Measurements from ENCODE around the gene ANKRD39. TPM values are rescaled to one million over a fixed set of nuclear protein-coding genes. Genes with fewer than 3 reads are reported as not detected.
A peak's percentile ranks its signal among the peaks of the same experiment; 100 is the strongest.
"Not testable (repeated sequence)": the region's sequence is repeated elsewhere in the genome, so short reads cannot be mapped to it uniquely, and the experiment has no call there.

ANKRD39 gene
- total RNA-seq, 1 donor from 2014 or later: 25.7 TPM

DNA sequence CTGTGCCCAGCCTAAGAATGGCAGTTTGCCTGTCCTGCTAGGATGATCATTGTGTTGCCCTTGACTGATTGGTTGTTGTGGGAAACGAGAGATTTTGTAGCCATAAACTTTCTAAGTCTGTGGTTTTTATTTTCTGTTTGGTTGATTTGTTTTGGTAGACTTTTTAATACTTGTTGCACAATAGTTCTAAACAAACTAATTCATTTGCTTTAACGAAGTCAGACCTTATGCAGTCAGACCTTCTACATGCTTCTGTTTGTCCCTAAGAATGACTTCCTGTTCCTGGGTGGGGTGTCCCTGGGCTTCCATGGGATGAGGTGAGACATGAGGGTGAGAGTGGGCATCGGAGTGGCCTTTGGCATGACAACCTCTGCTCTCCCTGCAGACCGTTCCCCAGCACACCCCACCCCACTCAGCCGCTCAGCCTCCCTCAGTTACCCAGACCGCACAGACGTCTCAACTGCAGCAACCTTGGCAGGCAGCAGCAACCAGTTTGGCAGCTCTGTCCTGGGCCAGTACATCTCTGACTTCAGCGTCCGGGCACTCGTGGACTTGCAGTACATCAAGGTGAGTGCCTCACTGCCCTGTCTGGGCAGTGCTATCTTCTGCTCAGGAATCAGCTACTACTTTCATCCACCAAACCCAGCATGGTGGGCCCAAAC is 49.5 kb downstream of the ANKRD39 start:
- TF ChIP-seq, protein P1, sequence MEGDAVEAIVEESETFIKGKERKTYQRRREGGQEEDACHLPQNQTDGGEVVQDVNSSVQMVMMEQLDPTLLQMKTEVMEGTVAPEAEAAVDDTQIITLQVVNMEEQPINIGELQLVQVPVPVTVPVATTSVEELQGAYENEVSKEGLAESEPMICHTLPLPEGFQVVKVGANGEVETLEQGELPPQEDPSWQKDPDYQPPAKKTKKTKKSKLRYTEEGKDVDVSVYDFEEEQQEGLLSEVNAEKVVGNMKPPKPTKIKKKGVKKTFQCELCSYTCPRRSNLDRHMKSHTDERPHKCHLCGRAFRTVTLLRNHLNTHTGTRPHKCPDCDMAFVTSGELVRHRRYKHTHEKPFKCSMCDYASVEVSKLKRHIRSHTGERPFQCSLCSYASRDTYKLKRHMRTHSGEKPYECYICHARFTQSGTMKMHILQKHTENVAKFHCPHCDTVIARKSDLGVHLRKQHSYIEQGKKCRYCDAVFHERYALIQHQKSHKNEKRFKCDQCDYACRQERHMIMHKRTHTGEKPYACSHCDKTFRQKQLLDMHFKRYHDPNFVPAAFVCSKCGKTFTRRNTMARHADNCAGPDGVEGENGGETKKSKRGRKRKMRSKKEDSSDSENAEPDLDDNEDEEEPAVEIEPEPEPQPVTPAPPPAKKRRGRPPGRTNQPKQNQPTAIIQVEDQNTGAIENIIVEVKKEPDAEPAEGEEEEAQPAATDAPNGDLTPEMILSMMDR (IDR thresholded peaks at IDR 0.05; ENCODE audit: partially characterized antibody, unreplicated experiment): no peak
- Mint-ChIP-seq H3K36me3 (ENCODE audit: unreplicated experiment) (no peaks in the 10 kb centered on the region), H3K27ac (ENCODE audit: unreplicated experiment) (no peak overlapping the region), H3K4me3 (ENCODE audit: unreplicated experiment) (no peak overlapping the region), H3K9me3 (ENCODE audit: unreplicated experiment) (peaks cover 7% of the 10 kb centered on the region), H3K27me3 (ENCODE audit: unreplicated experiment) (peaks cover 11% of the 10 kb centered on the region), H3K4me1 (ENCODE audit: low read depth, unreplicated experiment) (peaks cover 28% of the 10 kb centered on the region)
- no peak for DNase-seq

DNA sequence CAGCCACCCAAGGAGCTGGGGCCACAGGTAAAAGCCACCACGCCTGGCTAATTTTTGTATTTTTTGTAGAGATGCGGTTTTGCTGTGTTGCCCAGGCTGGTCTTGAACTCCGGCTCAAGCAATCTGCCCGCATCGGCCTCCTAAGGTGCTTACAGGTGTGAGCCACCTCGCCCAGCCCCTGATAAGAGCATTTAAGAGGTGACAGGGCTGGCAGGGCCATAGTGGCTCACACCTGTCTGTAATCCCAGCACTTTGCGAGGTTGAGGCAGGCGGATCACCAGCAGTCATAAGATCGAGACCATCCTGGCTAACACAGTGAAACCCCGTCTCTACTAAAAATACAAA is 50.7 kb downstream of the ANKRD39 start:
- Mint-ChIP-seq H3K4me1 (ENCODE audit: low read depth, unreplicated experiment) (peaks cover 19% of the 10 kb centered on the region), H3K36me3 (ENCODE audit: unreplicated experiment) (no peaks in the 10 kb centered on the region), H3K4me3 (ENCODE audit: unreplicated experiment) (no peak overlapping the region), H3K9me3 (ENCODE audit: unreplicated experiment) (peaks cover 10% of the 10 kb centered on the region), H3K27me3 (ENCODE audit: unreplicated experiment) (peaks cover 11% of the 10 kb centered on the region), H3K27ac (ENCODE audit: unreplicated experiment) (no peak overlapping the region)
- TF ChIP-seq, protein P1 (IDR thresholded peaks at IDR 0.05; ENCODE audit: partially characterized antibody, unreplicated experiment): no peak
- DNase-seq: no peak

DNA sequence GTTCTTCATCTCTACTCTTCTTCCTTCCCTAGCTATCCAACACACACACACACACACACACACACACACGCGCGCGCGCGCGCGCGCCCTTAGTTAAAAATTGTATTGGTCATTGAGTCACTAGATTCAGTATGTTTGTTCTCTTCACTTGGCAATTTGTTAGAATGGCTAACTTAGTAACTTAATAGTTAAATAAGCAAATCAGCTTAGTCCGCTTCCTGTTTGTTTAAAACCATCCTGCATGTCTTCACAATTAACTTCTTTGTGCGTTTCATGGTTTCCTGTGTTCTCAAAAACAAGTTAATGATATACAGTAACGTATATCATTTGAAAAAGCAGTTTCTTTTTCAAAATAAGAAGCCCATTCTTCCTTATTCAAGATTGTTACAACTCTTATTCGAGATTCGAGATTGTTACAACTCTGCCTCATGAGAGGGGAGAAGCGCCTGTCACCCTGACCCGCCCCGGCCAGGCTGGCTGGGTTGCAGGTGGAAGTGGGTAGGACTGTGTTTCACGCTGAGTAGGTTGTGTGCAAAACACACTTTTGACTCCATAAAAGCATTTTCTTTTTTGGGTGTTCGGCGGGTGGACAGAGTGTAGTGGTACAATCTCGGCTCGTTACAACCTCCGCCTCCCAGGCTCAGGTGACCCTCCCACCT is 51.2 kb downstream of the ANKRD39 start:
- DNase-seq: no peak
- H3K27me3 Mint-ChIP-seq (ENCODE audit: unreplicated experiment): peaks cover 7% of the 10 kb centered on the region
- H3K9me3 Mint-ChIP-seq (ENCODE audit: unreplicated experiment): peaks cover 5% of the 10 kb centered on the region
- TF ChIP-seq, protein P1 (IDR thresholded peaks at IDR 0.05; ENCODE audit: partially characterized antibody, unreplicated experiment): no peak
- no peaks in the 10 kb centered on the region for H3K36me3 Mint-ChIP-seq (ENCODE audit: unreplicated experiment)
- H3K27ac Mint-ChIP-seq (ENCODE audit: unreplicated experiment): peak overlapping the region; percentile 56
- H3K4me3 Mint-ChIP-seq (ENCODE audit: unreplicated experiment): no peak overlapping the region
- peaks cover 14% of the 10 kb centered on the region for H3K4me1 Mint-ChIP-seq (ENCODE audit: low read depth, unreplicated experiment)

DNA sequence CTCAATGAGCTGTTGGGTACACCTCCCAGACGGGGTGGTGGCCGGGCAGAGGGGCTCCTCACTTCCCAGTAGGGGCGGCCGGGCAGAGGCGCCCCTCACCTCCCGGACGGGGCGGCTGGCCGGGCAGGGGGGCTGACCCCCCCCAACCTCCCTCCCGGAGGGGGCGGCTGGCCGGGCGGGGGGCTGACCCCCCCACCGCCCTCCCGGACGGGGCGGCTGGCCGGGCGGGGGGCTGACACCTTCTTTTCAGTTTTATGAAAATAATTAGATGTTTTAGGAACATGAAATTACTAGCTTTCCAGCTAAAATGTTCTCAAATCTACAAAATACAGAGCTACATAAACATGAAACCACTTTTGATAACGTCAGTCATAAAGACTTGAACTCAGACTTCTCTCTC is 51.9 kb downstream of the ANKRD39 start:
- H3K36me3 Mint-ChIP-seq (ENCODE audit: unreplicated experiment); H3K27me3 Mint-ChIP-seq (ENCODE audit: unreplicated experiment); DNase-seq; H3K4me1 Mint-ChIP-seq (ENCODE audit: low read depth, unreplicated experiment); H3K4me3 Mint-ChIP-seq (ENCODE audit: unreplicated experiment); H3K27ac Mint-ChIP-seq (ENCODE audit: unreplicated experiment); H3K9me3 Mint-ChIP-seq (ENCODE audit: unreplicated experiment): not testable (repeated sequence)

DNA sequence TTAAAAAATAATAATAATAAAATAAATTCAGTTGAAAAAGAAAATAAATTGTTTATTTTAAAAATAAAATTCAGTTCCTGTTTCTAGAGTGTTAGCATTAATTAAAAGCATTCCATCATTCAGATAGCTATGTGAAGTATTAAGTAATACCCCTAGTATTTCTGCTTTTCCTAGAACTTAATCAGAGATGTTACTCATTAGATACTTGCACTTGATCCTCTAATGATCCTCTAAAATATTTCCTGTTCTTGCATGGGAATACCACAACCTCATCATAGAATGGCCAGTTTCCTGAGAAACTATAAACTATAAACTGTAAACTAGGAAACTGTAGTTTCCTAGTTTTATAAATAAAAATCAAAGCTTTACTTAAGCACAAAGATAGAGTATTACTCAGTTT is 52.8 kb downstream of the ANKRD39 start:
- peaks cover 4% of the 10 kb centered on the region for H3K4me1 Mint-ChIP-seq (ENCODE audit: low read depth, unreplicated experiment)
- no peak overlapping the region for H3K4me3 Mint-ChIP-seq (ENCODE audit: unreplicated experiment)
- DNase-seq: no peak
- H3K27ac Mint-ChIP-seq (ENCODE audit: unreplicated experiment): peak overlapping the region; percentile 73
- peaks cover 5% of the 10 kb centered on the region for H3K9me3 Mint-ChIP-seq (ENCODE audit: unreplicated experiment)
- TF ChIP-seq, protein P1 (IDR thresholded peaks at IDR 0.05; ENCODE audit: partially characterized antibody, unreplicated experiment): no peak
- H3K36me3 Mint-ChIP-seq (ENCODE audit: unreplicated experiment): no peaks in the 10 kb centered on the region
- H3K27me3 Mint-ChIP-seq (ENCODE audit: unreplicated experiment): peaks cover 2% of the 10 kb centered on the region

Data from glutamatergic neuron (in vitro differentiated cells).